ENCODE results near the gene ANO1. TPM values are rescaled to one million over a fixed set of nuclear protein-coding genes. Genes with fewer than 3 reads are reported as not detected.

ANO1 gene
- total RNA-seq, 1 experiment from 2014 or later: 41.7 TPM

Other genes starting within 250 kb of the ANO1 start
- gene FADD, start 125.0 kb downstream of the ANO1 start, total RNA-seq (2021; ENCODE audit: unreplicated experiment): 26.7 TPM
- 48.6 TPM for gene PPFIA1, start 192.4 kb downstream of the ANO1 start, total RNA-seq (2021; ENCODE audit: unreplicated experiment)

Data from HCT116 (cell line).